GM23248 (cell line): ENCODE results near the gene CLRN2.

Source experiments
- EZH2 ChIP-seq: fragments of 200-600 bp; sonication (generic); IDR thresholded peaks from 2 replicates; pipeline ENCODE4 v1.6.1; 2018; ENCODE audit warnings: antibody characterized with exemption, mild to moderate bottlenecking; ENCODE audit not compliant: insufficient read depth, poor library complexity, severe bottlenecking
- EZH2phosphoT487 ChIP-seq: fragments of 200-600 bp; sonication (generic); IDR thresholded peaks from 2 replicates; pipeline ENCODE4 v1.6.1; 2018; ENCODE audit warnings: antibody characterized with exemption, moderate library complexity, mild to moderate bottlenecking, low read depth; ENCODE audit not compliant: insufficient read depth

GRCh38 chr4:17489123-17489522 lies 25.8 kb upstream of the CLRN2 start:
- TF ChIP-seq EZH2 (no peak), EZH2phosphoT487 (no peak)
